Hepatocyte (in vitro differentiated cells): ENCODE data around the gene EFR3B.

Source experiments
- EZH2 ChIP-seq: fragments of 200-600 bp; sonication (generic); IDR thresholded peaks from 2 replicates; pipeline ENCODE4 v1.6.1; 2016; ENCODE audit warnings: antibody characterized with exemption, mild to moderate bottlenecking, borderline replicate concordance
- TF ChIP-seq, protein P1 (sequence below): fragments of 200-600 bp; sonication (generic); IDR thresholded peaks from 2 replicates; pipeline ENCODE4 v1.5.1; 2016; ENCODE audit warnings: antibody characterized with exemption, mild to moderate bottlenecking; ENCODE audit not compliant: poor library complexity

DNA sequence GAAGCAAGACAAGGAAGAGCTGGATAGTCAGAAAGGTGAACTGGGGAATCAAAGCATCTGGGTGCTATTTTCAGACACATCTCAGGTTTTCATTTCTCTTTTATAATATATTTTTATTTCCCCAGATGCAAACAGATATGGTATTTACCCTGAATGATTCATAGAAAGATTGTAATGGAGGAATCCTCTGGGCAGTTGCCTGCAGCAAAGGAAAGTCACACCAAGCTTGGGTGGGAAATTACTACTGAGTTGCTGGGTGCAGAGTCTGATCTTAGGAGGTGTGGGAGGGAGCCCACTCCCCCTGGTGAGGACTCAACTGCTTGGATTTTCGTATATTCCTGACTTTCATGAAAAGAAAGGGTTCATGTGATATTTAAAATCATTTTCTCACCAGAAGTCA is 2.1 kb downstream of the EFR3B start:
- TF ChIP-seq, protein P1, sequence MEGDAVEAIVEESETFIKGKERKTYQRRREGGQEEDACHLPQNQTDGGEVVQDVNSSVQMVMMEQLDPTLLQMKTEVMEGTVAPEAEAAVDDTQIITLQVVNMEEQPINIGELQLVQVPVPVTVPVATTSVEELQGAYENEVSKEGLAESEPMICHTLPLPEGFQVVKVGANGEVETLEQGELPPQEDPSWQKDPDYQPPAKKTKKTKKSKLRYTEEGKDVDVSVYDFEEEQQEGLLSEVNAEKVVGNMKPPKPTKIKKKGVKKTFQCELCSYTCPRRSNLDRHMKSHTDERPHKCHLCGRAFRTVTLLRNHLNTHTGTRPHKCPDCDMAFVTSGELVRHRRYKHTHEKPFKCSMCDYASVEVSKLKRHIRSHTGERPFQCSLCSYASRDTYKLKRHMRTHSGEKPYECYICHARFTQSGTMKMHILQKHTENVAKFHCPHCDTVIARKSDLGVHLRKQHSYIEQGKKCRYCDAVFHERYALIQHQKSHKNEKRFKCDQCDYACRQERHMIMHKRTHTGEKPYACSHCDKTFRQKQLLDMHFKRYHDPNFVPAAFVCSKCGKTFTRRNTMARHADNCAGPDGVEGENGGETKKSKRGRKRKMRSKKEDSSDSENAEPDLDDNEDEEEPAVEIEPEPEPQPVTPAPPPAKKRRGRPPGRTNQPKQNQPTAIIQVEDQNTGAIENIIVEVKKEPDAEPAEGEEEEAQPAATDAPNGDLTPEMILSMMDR: no peak
- no peak for TF ChIP-seq EZH2
